BE2C (cell line): Measurements from ENCODE around the gene DNAH10.

Experiments used
- DNase-seq: peaks from one replicate; pipeline ENCODE4 v3.0.0-alpha.2; 2020
- H3K27me3 ChIP-seq: fragments of 250-450 bp; sonication (Bioruptor Pico); 2 replicates; pipeline ENCODE4 v1.5.1; 2020; ENCODE audit warnings: mild to moderate bottlenecking
- H3K36me3 ChIP-seq: fragments of 250-450 bp; sonication (Bioruptor Pico); 2 replicates; pipeline ENCODE4 v1.5.1; 2020; ENCODE audit warnings: mild to moderate bottlenecking
- H3K4me1 ChIP-seq: fragments of 250-450 bp; sonication (Bioruptor Pico); 2 replicates; pipeline ENCODE4 v1.5.1; 2020
- H3K4me3 ChIP-seq: 2 replicates; pipeline ENCODE4 v1.5.1; 2011; ENCODE audit warnings: low read depth, low read length
- H3K9me3 ChIP-seq: fragments of 250-450 bp; sonication (Bioruptor Pico); 2 replicates; pipeline ENCODE4 v1.5.1; 2020
- TF ChIP-seq, protein P1 (sequence below): IDR thresholded peaks from 2 replicates; pipeline ENCODE4 v1.5.1; 2012; ENCODE audit warnings: mild to moderate bottlenecking, low read depth, low read length

DNAH10 gene

DNA sequence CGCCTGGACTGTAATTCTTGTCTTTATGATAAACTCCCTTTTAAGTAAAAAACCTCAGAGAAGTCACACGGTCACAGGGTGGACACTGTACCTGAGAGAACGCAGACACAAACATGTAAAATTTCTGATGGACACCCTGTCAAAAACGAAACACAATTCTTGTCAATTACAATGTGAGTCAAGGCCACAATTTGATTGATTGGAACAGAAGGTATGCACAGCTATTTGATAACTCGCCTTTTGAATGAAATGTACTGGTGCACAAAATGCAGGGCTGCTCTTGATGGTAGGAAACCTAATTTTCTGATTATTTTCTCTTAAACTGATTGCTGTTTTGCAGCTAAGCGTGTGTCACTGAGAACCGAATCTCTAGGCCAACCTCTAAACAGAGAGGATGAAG lies 9.2 kb downstream of the DNAH10 start:
- Histone ChIP-seq H3K27me3 (no peaks in the 10 kb centered on the region), H3K4me1 (no peaks in the 10 kb centered on the region), H3K36me3 (no peaks in the 10 kb centered on the region), H3K4me3 (no peak overlapping the region), H3K9me3 (no peaks in the 10 kb centered on the region)
- DNase-seq: no peak
- TF ChIP-seq, protein P1, sequence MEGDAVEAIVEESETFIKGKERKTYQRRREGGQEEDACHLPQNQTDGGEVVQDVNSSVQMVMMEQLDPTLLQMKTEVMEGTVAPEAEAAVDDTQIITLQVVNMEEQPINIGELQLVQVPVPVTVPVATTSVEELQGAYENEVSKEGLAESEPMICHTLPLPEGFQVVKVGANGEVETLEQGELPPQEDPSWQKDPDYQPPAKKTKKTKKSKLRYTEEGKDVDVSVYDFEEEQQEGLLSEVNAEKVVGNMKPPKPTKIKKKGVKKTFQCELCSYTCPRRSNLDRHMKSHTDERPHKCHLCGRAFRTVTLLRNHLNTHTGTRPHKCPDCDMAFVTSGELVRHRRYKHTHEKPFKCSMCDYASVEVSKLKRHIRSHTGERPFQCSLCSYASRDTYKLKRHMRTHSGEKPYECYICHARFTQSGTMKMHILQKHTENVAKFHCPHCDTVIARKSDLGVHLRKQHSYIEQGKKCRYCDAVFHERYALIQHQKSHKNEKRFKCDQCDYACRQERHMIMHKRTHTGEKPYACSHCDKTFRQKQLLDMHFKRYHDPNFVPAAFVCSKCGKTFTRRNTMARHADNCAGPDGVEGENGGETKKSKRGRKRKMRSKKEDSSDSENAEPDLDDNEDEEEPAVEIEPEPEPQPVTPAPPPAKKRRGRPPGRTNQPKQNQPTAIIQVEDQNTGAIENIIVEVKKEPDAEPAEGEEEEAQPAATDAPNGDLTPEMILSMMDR: no peak

DNA sequence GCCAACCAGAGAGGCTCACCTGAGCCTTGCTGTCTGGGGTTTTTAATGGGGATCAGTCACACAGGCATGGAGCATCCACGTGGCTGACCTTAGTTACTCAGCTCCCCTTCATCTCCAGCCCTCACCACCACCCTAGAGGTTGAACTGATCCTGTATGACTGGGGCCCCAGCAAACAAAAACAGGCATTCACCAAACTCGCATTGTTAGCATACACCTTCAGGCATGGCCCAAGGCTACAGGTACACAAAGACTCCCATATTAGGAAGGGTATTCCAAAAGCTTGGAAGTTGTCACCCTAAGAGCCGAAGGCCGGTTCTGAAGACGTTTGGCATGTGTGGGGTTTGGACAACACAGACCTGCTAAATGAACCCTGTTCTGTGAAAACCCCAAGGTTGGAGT lies 10.0 kb downstream of the DNAH10 start:
- no peak overlapping the region for H3K4me3 ChIP-seq
- no peaks in the 10 kb centered on the region for H3K9me3 ChIP-seq
- no peaks in the 10 kb centered on the region for H3K4me1 ChIP-seq
- TF ChIP-seq, protein P1: no peak
- no peak for DNase-seq
- no peaks in the 10 kb centered on the region for H3K36me3 ChIP-seq
- no peaks in the 10 kb centered on the region for H3K27me3 ChIP-seq

DNA sequence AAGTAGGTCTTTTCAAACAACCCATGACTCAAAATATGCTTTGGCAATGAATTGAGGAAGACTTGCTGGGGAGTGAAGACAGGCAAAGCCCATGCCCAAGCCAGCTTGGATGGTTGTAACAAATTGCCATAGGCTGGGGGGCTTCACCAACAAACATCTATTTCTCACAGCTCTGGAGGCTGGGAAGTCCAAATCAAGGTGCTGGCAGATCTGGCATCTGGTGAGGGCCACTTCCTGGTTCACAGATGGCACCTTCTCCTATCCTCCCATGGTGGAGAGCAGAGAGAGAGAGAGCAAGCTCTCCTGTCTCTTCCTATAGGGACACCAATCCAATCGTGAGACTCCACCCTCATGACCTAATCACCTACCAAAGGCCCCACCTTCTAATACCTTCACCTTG lies 11.3 kb downstream of the DNAH10 start:
- TF ChIP-seq, protein P1: no peak
- H3K36me3 ChIP-seq: no peaks in the 10 kb centered on the region
- H3K27me3 ChIP-seq: no peaks in the 10 kb centered on the region
- no peaks in the 10 kb centered on the region for H3K9me3 ChIP-seq
- H3K4me1 ChIP-seq: no peaks in the 10 kb centered on the region
- no peak overlapping the region for H3K4me3 ChIP-seq
- no peak for DNase-seq

DNA sequence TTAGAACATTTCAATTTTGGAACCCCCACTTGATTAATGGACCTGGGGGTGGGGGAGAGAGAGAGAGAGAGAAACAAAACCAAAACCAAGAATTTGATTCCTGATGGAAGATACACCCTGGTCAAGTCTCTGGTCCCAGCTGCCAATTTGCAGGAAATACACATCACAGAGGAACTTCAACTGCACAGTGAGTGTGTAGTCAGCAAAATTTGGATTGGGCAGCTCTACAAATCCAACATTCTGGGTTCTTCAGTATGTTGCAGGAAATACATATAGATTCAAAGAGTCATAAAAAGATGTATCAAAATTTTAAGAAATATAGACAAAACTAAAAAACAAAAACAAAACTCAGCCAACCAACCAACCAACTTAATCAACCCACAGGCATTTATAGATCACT lies 17.4 kb downstream of the DNAH10 start:
- Histone ChIP-seq H3K36me3 (no peaks in the 10 kb centered on the region), H3K4me1 (no peaks in the 10 kb centered on the region), H3K9me3 (no peaks in the 10 kb centered on the region), H3K27me3 (no peaks in the 10 kb centered on the region), H3K4me3 (no peak overlapping the region)
- DNase-seq: no peak
- TF ChIP-seq, protein P1: no peak

DNA sequence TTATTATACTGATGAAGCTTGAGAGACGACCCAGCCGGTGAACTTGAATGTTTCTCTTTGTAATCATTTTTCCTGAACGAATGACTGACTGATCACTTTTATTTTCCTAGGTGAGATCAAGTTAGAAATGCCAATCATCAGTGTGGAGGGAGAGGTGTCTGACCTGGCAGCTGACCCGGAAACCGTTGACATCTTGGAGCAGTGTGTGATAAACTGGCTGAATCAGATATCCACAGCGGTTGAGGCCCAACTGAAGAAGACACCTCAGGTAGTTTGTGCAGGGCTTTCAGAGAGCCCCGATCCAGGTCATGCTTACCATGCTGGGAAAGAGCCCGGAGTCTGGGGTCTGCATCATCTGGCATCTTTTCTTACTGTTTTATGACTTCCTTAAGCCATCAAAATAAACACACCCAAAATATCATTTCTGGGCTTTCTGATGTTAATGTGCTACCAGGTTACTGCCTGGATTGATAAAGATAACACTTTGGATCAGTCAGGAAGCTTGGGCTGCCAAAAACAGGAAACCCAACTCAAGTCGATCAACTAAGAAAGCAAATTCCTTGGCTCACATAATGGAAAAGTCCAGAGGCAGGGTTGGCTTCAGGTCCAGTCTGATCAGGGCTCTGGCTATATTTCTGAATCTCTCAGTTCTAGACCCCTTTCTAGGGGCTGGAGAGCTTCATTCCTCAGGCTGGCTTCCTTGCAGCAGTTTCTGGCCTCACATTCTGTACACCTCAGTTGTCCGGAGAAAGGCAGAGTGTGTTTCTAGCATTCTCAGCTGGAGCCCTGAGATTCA lies 21.1 kb downstream of the DNAH10 start:
- H3K4me1 ChIP-seq: no peaks in the 10 kb centered on the region
- no peaks in the 10 kb centered on the region for H3K36me3 ChIP-seq
- no peaks in the 10 kb centered on the region for H3K9me3 ChIP-seq
- no peaks in the 10 kb centered on the region for H3K27me3 ChIP-seq
- TF ChIP-seq, protein P1: no peak
- DNase-seq: no peak
- H3K4me3 ChIP-seq: no peak overlapping the region

DNA sequence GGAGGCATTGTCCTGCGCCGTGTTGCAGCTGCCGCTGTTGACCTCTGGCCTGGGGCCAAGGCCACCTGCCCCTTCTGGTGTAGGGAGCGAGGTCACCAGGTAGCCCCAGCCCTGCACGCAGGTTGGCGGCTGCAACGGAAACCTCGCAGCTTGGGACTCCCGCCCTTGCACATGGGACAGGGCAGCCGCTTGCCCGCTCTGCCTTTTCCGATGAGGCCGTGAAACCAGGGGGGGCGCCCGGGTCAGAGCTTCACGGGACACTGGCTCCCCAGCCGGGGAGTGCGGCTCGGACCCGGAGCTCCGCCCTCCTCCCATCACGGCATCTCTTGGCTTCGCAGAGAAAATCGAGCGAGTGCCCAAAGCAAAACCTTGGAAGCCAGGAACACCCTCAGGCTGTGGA lies 25.4 kb downstream of the DNAH10 start:
- DNase-seq: no peak
- TF ChIP-seq, protein P1: no peak
- Histone ChIP-seq H3K9me3 (no peaks in the 10 kb centered on the region), H3K4me3 (no peak overlapping the region), H3K36me3 (no peaks in the 10 kb centered on the region), H3K27me3 (no peaks in the 10 kb centered on the region), H3K4me1 (no peaks in the 10 kb centered on the region)
